GM12878 (cell line): ENCODE results near the gene SLC4A1. TPM values are rescaled to one million over a fixed set of nuclear protein-coding genes. Genes with fewer than 3 reads are reported as not detected.

Experiments
- ATAC-seq: fragments of 200-7000 bp; cut with Tn5 transposase; 3 replicates; pipeline ENCODE4 v1.9.1; 2020; ENCODE audit warnings: mild to moderate bottlenecking, moderate library complexity
- BruUV-seq: library from RNA; stranded (reverse); fragments of 400-500 nt; replicated peaks from 2 replicates; lab custom pipeline; 2021; lab: Mats Ljungman, UMichigan
- CTCF ChIA-PET: fragments of 300-600 bp; sonication (Branson Sonifier 250); formaldehyde crosslinking; extraction: SDS; loops from one replicate; lab custom pipeline; 2021; ENCODE audit warnings: inconsistent platforms; lab: Yijun Ruan, JAX
- POLR2A ChIA-PET: fragments of 350-600 bp; formaldehyde crosslinking; extraction: SDS; loops from one replicate; lab custom pipeline; 2021; ENCODE audit warnings: inconsistent platforms; lab: Charles Lee
- RAD21 ChIA-PET: fragments of 300-600 bp; sonication (Branson Sonifier 250); formaldehyde crosslinking; loops from one replicate; lab custom pipeline; 2023; ENCODE audit warnings: antibody characterized with exemption; ENCODE audit not compliant: unreplicated experiment; lab: Charles Lee
- SMC1A ChIA-PET: fragments of 300-600 bp; sonication (Branson Sonifier 250); formaldehyde crosslinking; loops from one replicate; lab custom pipeline; 2023; ENCODE audit not compliant: unreplicated experiment, uncharacterized antibody; lab: Charles Lee
- DNase-seq: peaks from one replicate; pipeline ENCODE4 v3.0.0-alpha.2; 2011; ENCODE audit warnings: low read depth, low spot score
- FAIRE-seq: peaks from 3 replicates; lab custom pipeline; 2011; peaks lifted over from hg19 to GRCh38; lab: Jason Lieb, UNC
- H2AFZ ChIP-seq: 2 replicates; pipeline ENCODE4 v1.6.0; 2011; ENCODE audit warnings: low read depth, low read length, control low read depth; ENCODE audit not compliant: control insufficient read depth
- H3K27ac ChIP-seq: 2 replicates; pipeline ENCODE4 v1.5.1; 2011; ENCODE audit warnings: control low read depth; ENCODE audit not compliant: control insufficient read depth, insufficient read depth
- H3K27me3 ChIP-seq, 2 experiments: replicated peaks in 1 of 2; 2 replicates each; pipeline versions ENCODE4 v1.6.0 to v1.6.1; 2011; ENCODE audit warnings: low read length in 1 of 2; ENCODE audit not compliant: control insufficient read depth in 2 of 2, insufficient read depth in 2 of 2
- H3K36me3 ChIP-seq, 2 experiments: 2 replicates each; pipeline ENCODE4 v1.5.1; 2011; ENCODE audit warnings: low read length in 1 of 2; ENCODE audit not compliant: control insufficient read depth in 2 of 2, insufficient read depth in 2 of 2
- H3K4me1 ChIP-seq: 2 replicates; pipeline ENCODE4 v1.6.1; 2011; ENCODE audit warnings: mild to moderate bottlenecking, low read length, moderate library complexity, mixed read lengths; ENCODE audit not compliant: control insufficient read depth, insufficient read depth
- H3K4me2 ChIP-seq: 2 replicates; pipeline ENCODE4 v1.6.0; 2011; ENCODE audit warnings: control low read depth; ENCODE audit not compliant: control insufficient read depth, insufficient read depth
- H3K4me3 ChIP-seq: fragments of 200-600 bp; sonication (generic); 2 replicates; pipeline ENCODE4 v1.5.1; 2016
- H3K79me2 ChIP-seq: 2 replicates; pipeline ENCODE4 v1.6.0; 2011; ENCODE audit warnings: low read length; ENCODE audit not compliant: control insufficient read depth, insufficient read depth
- H3K9ac ChIP-seq: 2 replicates; pipeline ENCODE4 v1.8.0; 2011; ENCODE audit warnings: low read length, control low read depth, mixed read lengths; ENCODE audit not compliant: control insufficient read depth, insufficient read depth
- H3K9me3 ChIP-seq: replicated peaks from 3 replicates; pipeline ENCODE4 v1.5.1; 2011; ENCODE audit warnings: mild to moderate bottlenecking, low read length; ENCODE audit not compliant: control insufficient read depth, insufficient read depth
- H4K20me1 ChIP-seq: 2 replicates; pipeline ENCODE4 v1.6.0; 2011; ENCODE audit not compliant: control insufficient read depth, insufficient read depth
- BCL11A ChIP-seq: IDR thresholded peaks from 2 replicates; pipeline ENCODE4 v1.6.1; 2011; ENCODE audit warnings: low read depth, low read length
- BMI1 ChIP-seq: fragments of 450-650 bp; IDR thresholded peaks from 2 replicates; pipeline ENCODE4 v1.6.1; 2016; ENCODE audit warnings: mild to moderate bottlenecking, moderate library complexity, borderline replicate concordance
- DPF2 ChIP-seq: fragments of 450-650 bp; IDR thresholded peaks from 2 replicates; pipeline ENCODE4 v1.6.1; 2017; ENCODE audit warnings: mild to moderate bottlenecking
- ETV6 ChIP-seq, 2 experiments: fragments of 450-650 bp in 1 of 2; IDR thresholded peaks in 1 of 2; conservative IDR thresholded peaks in 1 of 2; 2 replicates each; pipeline ENCODE4 v1.6.1; 2014; ENCODE audit warnings: antibody characterized with exemption in 1 of 2, borderline replicate concordance in 1 of 2, low read depth in 1 of 2, mild to moderate bottlenecking in 1 of 2, moderate library complexity in 1 of 2
- GATAD2B ChIP-seq: fragments of 450-650 bp; conservative IDR thresholded peaks from 2 replicates; pipeline ENCODE4 v1.6.1; 2017; ENCODE audit warnings: low read depth, mild to moderate bottlenecking, moderate library complexity
- IKZF1 ChIP-seq: fragments of 450-650 bp; conservative IDR thresholded peaks from 2 replicates; pipeline ENCODE4 v1.6.1; 2017; ENCODE audit warnings: antibody characterized with exemption, mild to moderate bottlenecking
- MXI1 ChIP-seq: fragments of 150-350 bp; IDR thresholded peaks from 2 replicates; pipeline ENCODE4 v1.6.1; 2011; ENCODE audit warnings: low read depth, mild to moderate bottlenecking, inconsistent platforms, low read length, improper control_type of control experiment
- NFIC ChIP-seq: IDR thresholded peaks from 2 replicates; pipeline ENCODE4 v1.6.1; 2012; ENCODE audit warnings: low read depth, mild to moderate bottlenecking, inconsistent platforms, low read length, moderate library complexity
- POU2F2 ChIP-seq: IDR thresholded peaks from 3 replicates; pipeline ENCODE4 v1.6.1; 2011; ENCODE audit warnings: low read depth, mild to moderate bottlenecking, low read length, borderline replicate concordance
- RUNX3 ChIP-seq: IDR thresholded peaks from 2 replicates; pipeline ENCODE4 v1.6.1; 2012; ENCODE audit warnings: low read length, inconsistent platforms
- SREBF2 ChIP-seq: IDR thresholded peaks from 2 replicates; pipeline ENCODE4 v1.6.1; 2012; ENCODE audit warnings: mild to moderate bottlenecking, low read length
- SUPT20H ChIP-seq: IDR thresholded peaks from 2 replicates; pipeline ENCODE4 v1.6.1; 2011; ENCODE audit warnings: low read depth, mild to moderate bottlenecking, low read length, moderate library complexity, borderline replicate concordance; ENCODE audit not compliant: control insufficient read depth
- TBL1XR1 ChIP-seq: IDR thresholded peaks from 2 replicates; pipeline ENCODE4 v1.6.1; 2012; ENCODE audit warnings: low read depth, low read length, improper control_type of control experiment
- TCF7 ChIP-seq: IDR thresholded peaks from 2 replicates; pipeline ENCODE4 v1.6.1; 2014; ENCODE audit warnings: antibody characterized with exemption, borderline replicate concordance
- ZSCAN29 ChIP-seq: fragments of 450-650 bp; IDR thresholded peaks from 2 replicates; pipeline ENCODE4 v1.6.1; 2017; ENCODE audit warnings: mild to moderate bottlenecking, moderate library complexity
- WGBS: methylation state at CpG from one replicate; pipeline ENCODE4 v1.1.6; 2016; ENCODE audit warnings: low lambda C conversion rate; ENCODE audit not compliant: insufficient replicate concordance, insufficient coverage; ENCODE audit errors: missing lambda C conversion rate; 5-methylcytosine and 5-hydroxymethylcytosine counted together
- in situ Hi-C: fragments of 300-500 bp; cut with MboI; formaldehyde crosslinking; loops from 9 replicates; pipeline ENCODE4 v1.14.3; 2018; ENCODE audit warnings: mixed read lengths
- intact Hi-C: fragments of 100-400 bp; cut with micrococcal nuclease; formaldehyde crosslinking; loops from one replicate; pipeline ENCODE4 v1.14.2; 2022; ENCODE audit not compliant: unreplicated experiment
- polyA plus RNA-seq, 11 experiments: library from polyadenylated mRNA; depleted of rRNA in 4 of 11; unstranded in 6 of 11; stranded (reverse) in 5 of 11; fragments of >200 nt; fragmentation: Nextera tagmentation in 4 of 11; fragmentation: Illumina TruSeq in 1 of 11; extraction: Ambion mirVana in 4 of 11; extraction: Trizol in 1 of 11; gene quantifications; 1 replicate in 1 of 11; 2 replicates in 10 of 11; pipeline versions ENCODE4 v1.2.1 to v1.2.3, GENCODE V29; 2011 to 2016; ENCODE audit warnings: inconsistent platforms in 2 of 11, missing spikeins in 2 of 11, low read depth in 1 of 11
- total RNA-seq, 4 experiments: library from RNA; depleted of rRNA in 3 of 4; stranded (reverse); fragments of >200 nt in 3 of 4; fragmentation: Illumina TruSeq in 1 of 4; extraction: Trizol in 1 of 4; gene quantifications; 2 replicates each; pipeline versions ENCODE4 v1.2.1 to v1.2.3, GENCODE V29; 2013 to 2021
- TF ChIP-seq, protein P1 (sequence below): fragments of 450-650 bp; IDR thresholded peaks from 2 replicates; pipeline ENCODE4 v1.6.1; 2016; ENCODE audit warnings: mild to moderate bottlenecking
- TF ChIP-seq, protein P2 (sequence below): fragments of 450-650 bp; IDR thresholded peaks from 2 replicates; pipeline ENCODE4 v1.6.1; 2017; ENCODE audit warnings: mild to moderate bottlenecking, moderate library complexity
- TF ChIP-seq, protein P3 (sequence below): IDR thresholded peaks from 2 replicates; pipeline ENCODE4 v1.6.1; 2012; ENCODE audit warnings: low read depth, low read length, improper control_type of control experiment

Gene SLC4A1
- total and polyA plus RNA-seq, 10 of the 15 experiments (the other 5 are each of a cell fraction or from before 2014, with no cell fraction given), result 0.03 TPM; not detected in 9

DNA sequence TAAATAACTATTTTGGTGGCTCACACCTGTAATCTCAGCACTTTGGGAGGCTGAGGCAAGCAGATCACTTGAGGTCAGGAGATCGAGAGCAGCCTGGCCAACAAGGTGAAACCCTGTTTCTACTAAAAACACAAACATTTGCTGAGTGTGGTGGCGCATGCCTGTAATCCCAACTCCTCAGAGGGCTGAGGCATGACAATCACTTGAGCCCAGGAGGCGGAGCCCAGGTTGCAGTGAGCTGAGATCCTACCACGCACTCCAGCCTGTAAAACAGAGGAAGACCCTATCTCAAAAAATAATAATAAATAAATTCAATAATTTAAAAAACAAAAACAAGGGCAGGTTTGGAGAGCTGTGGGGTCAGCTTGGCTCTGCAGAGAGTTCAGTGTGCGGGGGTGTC is 5.7 kb upstream of the SLC4A1 start:
- Histone ChIP-seq H3K36me3 (no peaks in the 10 kb centered on the region), H3K4me3 (no peak overlapping the region), H3K4me1 (no peaks in the 10 kb centered on the region), H3K27me3 (no peaks in the 10 kb centered on the region; a peak in 1 of 4 replicates), H3K79me2 (no peaks in the 10 kb centered on the region), H3K4me2 (no peak overlapping the region), H2AFZ (no peak overlapping the region), H3K9ac (no peak overlapping the region), H3K27ac (no peak overlapping the region), H4K20me1 (no peaks in the 10 kb centered on the region), H3K9me3 (no peaks in the 10 kb centered on the region)
- ChIA-PET POLR2A (interaction anchor here (0.6 kb wide), 1 partner anchor 42 kb away, joined by 3 read pairs; no protein-coding TSS in a partner anchor), RAD21 (no interaction called here), CTCF (interaction anchor here (0.6 to 1.6 kb wide), 2 partner anchors 13 to 52 kb away, joined by 3 read pairs; no protein-coding TSS in a partner anchor), SMC1A (interaction anchor here (0.6 to 1.0 kb wide), 2 partner anchors 52 to 90 kb away, joined by 4 read pairs; no protein-coding TSS in a partner anchor)
- ATAC-seq, result no peak
- TF ChIP-seq POU2F2 (no peak), BMI1 (no peak), BCL11A (no peak), ETV6 (conservative IDR thresholded peaks at IDR 0.05 in 1 of 2, IDR thresholded peaks at IDR 0.05 in 1 of 2; ENCODE audit: borderline replicate concordance in 1 of 2, low read depth in 1 of 2) (no peak), SUPT20H (no peak), NFIC (no peak), TBL1XR1 (no peak), MXI1 (no peak), ZSCAN29 (no peak), GATAD2B (no peak), IKZF1 (no peak), TCF7 (no peak), DPF2 (no peak), RUNX3 (no peak), SREBF2 (no peak)
- TF ChIP-seq, protein P1, sequence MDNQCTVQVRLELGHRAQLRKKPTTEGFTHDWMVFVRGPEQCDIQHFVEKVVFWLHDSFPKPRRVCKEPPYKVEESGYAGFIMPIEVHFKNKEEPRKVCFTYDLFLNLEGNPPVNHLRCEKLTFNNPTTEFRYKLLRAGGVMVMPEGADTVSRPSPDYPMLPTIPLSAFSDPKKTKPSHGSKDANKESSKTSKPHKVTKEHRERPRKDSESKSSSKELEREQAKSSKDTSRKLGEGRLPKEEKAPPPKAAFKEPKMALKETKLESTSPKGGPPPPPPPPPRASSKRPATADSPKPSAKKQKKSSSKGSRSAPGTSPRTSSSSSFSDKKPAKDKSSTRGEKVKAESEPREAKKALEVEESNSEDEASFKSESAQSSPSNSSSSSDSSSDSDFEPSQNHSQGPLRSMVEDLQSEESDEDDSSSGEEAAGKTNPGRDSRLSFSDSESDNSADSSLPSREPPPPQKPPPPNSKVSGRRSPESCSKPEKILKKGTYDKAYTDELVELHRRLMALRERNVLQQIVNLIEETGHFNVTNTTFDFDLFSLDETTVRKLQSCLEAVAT, result no peak
- TF ChIP-seq, protein P2, sequence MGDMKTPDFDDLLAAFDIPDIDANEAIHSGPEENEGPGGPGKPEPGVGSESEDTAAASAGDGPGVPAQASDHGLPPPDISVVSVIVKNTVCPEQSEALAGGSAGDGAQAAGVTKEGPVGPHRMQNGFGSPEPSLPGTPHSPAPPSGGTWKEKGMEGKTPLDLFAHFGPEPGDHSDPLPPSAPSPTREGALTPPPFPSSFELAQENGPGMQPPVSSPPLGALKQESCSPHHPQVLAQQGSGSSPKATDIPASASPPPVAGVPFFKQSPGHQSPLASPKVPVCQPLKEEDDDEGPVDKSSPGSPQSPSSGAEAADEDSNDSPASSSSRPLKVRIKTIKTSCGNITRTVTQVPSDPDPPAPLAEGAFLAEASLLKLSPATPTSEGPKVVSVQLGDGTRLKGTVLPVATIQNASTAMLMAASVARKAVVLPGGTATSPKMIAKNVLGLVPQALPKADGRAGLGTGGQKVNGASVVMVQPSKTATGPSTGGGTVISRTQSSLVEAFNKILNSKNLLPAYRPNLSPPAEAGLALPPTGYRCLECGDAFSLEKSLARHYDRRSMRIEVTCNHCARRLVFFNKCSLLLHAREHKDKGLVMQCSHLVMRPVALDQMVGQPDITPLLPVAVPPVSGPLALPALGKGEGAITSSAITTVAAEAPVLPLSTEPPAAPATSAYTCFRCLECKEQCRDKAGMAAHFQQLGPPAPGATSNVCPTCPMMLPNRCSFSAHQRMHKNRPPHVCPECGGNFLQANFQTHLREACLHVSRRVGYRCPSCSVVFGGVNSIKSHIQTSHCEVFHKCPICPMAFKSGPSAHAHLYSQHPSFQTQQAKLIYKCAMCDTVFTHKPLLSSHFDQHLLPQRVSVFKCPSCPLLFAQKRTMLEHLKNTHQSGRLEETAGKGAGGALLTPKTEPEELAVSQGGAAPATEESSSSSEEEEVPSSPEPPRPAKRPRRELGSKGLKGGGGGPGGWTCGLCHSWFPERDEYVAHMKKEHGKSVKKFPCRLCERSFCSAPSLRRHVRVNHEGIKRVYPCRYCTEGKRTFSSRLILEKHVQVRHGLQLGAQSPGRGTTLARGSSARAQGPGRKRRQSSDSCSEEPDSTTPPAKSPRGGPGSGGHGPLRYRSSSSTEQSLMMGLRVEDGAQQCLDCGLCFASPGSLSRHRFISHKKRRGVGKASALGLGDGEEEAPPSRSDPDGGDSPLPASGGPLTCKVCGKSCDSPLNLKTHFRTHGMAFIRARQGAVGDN, result no peak
- TF ChIP-seq, protein P3, sequence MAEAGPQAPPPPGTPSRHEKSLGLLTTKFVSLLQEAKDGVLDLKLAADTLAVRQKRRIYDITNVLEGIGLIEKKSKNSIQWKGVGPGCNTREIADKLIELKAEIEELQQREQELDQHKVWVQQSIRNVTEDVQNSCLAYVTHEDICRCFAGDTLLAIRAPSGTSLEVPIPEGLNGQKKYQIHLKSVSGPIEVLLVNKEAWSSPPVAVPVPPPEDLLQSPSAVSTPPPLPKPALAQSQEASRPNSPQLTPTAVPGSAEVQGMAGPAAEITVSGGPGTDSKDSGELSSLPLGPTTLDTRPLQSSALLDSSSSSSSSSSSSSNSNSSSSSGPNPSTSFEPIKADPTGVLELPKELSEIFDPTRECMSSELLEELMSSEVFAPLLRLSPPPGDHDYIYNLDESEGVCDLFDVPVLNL, result no peak
- intact Hi-C loops (no loop called here), in situ Hi-C loops (no loop called here)
- no peak for FAIRE-seq
- WGBS, result 90% methylated on average over 5 of the region's 5 CpGs
- DNase-seq, result no peak
- no TSS peak for BruUV-seq
